Measurements from ENCODE around the gene COL21A1.

The COL21A1 gene

DNA sequence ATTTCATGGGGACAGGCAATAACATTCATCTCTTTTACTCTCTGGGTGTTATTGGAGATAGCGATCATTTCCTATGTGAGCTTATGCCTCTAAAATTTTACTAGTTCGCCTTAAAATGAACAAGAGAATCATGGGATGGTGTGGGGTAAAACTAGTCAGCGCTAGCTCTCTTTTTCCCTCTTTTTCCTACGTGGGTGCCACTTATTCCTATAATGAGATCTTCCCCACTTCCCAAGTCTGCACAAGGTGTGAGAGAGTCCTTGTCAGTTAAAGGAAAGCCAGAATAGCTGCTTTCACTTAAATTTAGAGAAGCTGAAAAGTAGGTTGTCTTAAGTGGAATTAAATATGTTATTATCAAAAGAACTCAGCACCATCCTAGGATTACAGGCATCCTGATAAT lies 198.8 kb downstream of the COL21A1 start:
- no peak overlapping the region for H3K27ac ChIP-seq
- TF ChIP-seq, protein P1, sequence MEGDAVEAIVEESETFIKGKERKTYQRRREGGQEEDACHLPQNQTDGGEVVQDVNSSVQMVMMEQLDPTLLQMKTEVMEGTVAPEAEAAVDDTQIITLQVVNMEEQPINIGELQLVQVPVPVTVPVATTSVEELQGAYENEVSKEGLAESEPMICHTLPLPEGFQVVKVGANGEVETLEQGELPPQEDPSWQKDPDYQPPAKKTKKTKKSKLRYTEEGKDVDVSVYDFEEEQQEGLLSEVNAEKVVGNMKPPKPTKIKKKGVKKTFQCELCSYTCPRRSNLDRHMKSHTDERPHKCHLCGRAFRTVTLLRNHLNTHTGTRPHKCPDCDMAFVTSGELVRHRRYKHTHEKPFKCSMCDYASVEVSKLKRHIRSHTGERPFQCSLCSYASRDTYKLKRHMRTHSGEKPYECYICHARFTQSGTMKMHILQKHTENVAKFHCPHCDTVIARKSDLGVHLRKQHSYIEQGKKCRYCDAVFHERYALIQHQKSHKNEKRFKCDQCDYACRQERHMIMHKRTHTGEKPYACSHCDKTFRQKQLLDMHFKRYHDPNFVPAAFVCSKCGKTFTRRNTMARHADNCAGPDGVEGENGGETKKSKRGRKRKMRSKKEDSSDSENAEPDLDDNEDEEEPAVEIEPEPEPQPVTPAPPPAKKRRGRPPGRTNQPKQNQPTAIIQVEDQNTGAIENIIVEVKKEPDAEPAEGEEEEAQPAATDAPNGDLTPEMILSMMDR (conservative IDR thresholded peaks at IDR 0.05) = no peak
- no peak for TF ChIP-seq ZFX (IDR thresholded peaks at IDR 0.05)

DNA sequence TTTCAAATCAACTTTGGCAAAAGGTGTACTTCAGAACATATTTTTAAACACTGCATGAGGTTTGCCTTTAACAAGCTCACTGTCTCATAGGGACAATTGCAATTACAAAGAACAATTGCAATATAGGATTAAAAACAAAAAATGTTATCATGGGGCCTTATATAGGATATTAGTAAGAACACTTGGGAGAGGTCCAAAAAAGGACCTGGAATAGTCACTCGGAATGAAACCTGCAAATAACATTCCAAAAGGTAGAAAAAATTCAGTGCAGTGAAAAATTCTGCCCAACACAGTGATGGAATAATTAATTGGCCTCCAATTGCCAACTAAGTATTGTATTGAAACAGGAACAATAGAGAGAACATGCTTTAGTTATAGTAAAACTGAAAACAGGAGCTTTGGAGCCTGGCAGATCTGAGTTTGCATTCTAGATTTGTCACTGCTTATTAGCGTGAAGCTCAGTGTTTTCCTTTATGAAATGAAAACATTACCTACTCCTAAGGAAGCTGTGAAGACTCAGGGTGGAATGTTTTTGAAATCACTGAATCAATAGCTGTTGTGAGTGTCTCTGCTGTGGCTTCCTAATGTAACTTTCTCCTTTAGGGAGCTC lies 199.3 kb downstream of the COL21A1 start:
- H3K27ac ChIP-seq = no peak overlapping the region
- TF ChIP-seq, protein P1 (conservative IDR thresholded peaks at IDR 0.05) = no peak
- TF ChIP-seq ZFX (IDR thresholded peaks at IDR 0.05) = no peak

DNA sequence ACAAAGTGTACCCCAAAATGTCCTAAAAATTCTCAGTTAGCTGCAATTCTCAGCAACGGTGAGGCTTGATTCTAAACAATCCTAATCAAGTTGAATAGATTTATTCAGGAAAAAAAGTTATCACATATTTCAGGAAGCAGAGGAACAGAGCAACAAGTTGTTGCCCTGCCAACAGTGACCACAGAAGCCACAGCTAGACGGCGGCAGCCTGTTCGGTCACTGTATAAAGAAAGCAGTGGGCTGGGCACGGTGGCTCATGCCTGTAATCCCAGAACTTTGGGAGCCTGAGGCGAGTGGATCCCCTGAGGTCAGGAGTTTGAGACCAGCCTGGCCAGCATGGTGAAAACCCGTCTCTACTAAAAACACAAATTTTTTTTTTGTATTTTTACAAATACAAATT lies 200.8 kb downstream of the COL21A1 start:
- no peak overlapping the region for H3K27ac ChIP-seq
- TF ChIP-seq ZFX (IDR thresholded peaks at IDR 0.05) = no peak
- TF ChIP-seq, protein P1 (conservative IDR thresholded peaks at IDR 0.05) = no peak

DNA sequence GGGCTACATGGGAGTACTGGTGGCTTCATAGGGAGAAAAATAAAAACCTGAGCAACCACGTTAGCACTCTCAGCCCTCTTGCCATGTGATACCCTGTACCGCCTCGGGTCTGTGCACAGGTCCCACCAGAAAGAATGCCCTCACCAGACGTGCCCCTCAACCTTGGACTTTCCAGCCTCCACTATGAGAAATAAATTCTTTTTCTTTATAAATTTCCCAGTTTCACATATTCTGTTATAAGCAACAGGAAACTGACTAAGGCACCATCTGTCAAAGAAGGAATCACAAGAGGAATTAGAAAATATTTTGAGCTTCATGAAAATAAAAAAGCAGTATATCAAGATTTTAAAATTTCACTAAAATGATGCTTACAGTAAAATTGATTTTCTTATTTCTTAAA lies 203.6 kb downstream of the COL21A1 start:
- TF ChIP-seq, protein P1 (conservative IDR thresholded peaks at IDR 0.05) = no peak
- TF ChIP-seq ZFX (IDR thresholded peaks at IDR 0.05) = no peak
- H3K27ac ChIP-seq = no peak overlapping the region

DNA sequence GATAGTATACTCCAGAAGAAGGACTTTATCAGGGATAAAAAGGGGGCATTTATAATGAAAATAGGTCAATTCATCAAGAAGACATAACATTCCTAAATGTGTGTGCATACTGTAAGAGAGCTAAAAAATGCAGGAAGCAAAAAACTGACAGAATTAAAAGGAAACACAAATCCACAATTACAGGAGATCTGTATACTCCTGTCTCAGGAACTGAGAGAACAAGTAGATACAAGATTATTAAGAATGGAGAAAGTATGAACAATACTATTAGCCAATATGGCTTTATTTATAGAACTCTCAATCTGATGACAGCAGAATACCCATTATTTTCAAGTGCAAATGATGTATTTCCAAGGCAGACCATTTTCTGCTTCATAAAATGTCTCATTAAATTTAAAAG lies 204.3 kb downstream of the COL21A1 start:
- TF ChIP-seq ZFX (IDR thresholded peaks at IDR 0.05) = no peak
- TF ChIP-seq, protein P1 (conservative IDR thresholded peaks at IDR 0.05) = no peak
- H3K27ac ChIP-seq = no peak overlapping the region

DNA sequence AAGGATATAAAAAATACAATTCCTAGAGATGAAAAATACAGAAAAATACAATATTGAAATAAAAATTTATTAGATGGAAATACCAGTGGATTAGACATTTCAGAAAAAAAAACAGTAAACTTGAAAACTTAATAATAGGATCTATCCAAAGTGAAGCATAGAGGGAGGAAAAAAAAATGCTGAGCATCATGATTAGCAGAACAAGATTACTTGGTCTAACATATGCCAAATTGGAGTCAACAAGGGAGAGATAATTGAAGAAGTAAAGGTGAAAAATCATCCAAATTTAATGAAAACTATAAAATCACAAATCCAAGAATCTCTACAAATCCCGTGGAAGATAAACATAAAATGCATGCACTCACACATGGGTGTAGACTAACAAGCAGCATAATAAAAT lies 205.8 kb downstream of the COL21A1 start:
- no peak overlapping the region for H3K27ac ChIP-seq
- TF ChIP-seq, protein P1 (conservative IDR thresholded peaks at IDR 0.05) = no peak
- no peak for TF ChIP-seq ZFX (IDR thresholded peaks at IDR 0.05)

DNA sequence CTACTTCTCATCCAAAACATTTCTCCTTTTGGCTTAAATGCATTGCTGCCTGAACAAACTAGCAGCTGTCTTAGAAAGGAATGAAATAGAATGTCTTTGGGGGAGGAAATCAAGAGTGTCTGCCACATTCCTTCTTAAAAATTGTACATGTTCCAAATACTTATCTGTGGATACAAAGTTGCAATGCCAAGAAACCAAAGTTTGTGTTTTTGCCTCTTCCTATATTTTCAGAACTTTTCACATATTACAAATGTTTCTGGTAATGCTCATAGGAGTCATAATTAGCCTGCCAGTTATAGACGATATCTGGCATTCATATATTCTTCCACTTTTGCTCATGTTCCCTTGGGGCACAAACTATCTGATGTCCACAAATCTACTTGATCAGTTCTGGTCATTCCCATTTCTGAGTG lies 206.5 kb downstream of the COL21A1 start:
- H3K27ac ChIP-seq = no peak overlapping the region

More for the DNA sequence above, 206.5 kb downstream of the COL21A1 start:
- TF ChIP-seq ZFX (IDR thresholded peaks at IDR 0.05) = no peak
- TF ChIP-seq, protein P1 (conservative IDR thresholded peaks at IDR 0.05) = no peak

Measured in C4-2B (cell line).